HUES6 (cell line): Measurements from ENCODE around the gene MAP7D3.

Source experiments
- H3K27ac ChIP-seq: 2 replicates; pipeline ENCODE4 v1.7.0; 2013; ENCODE audit warnings: low read depth, mild to moderate bottlenecking, low read length, inconsistent platforms
- H3K27me3 ChIP-seq: 2 replicates; pipeline ENCODE4 v1.6.1; 2013; ENCODE audit warnings: low read length; ENCODE audit not compliant: control insufficient read depth, insufficient read depth
- H3K36me3 ChIP-seq: 2 replicates; pipeline ENCODE4 v1.6.1; 2013; ENCODE audit warnings: low read length; ENCODE audit not compliant: control insufficient read depth, insufficient read depth
- H3K4me1 ChIP-seq: 2 replicates; pipeline ENCODE4 v1.6.1; 2013; ENCODE audit warnings: low read length; ENCODE audit not compliant: control insufficient read depth, insufficient read depth
- H3K4me3 ChIP-seq: 2 replicates; pipeline ENCODE4 v1.5.1; 2013; ENCODE audit warnings: low read depth, low read length
- H3K9ac ChIP-seq: one replicate; pipeline ENCODE4 v1.6.1; 2013; ENCODE audit warnings: mild to moderate bottlenecking, low read length
- H3K9me3 ChIP-seq: 2 replicates; pipeline ENCODE4 v1.6.1; 2013; ENCODE audit warnings: low read depth, low read length; ENCODE audit not compliant: control insufficient read depth, insufficient read depth

MAP7D3 gene

DNA sequence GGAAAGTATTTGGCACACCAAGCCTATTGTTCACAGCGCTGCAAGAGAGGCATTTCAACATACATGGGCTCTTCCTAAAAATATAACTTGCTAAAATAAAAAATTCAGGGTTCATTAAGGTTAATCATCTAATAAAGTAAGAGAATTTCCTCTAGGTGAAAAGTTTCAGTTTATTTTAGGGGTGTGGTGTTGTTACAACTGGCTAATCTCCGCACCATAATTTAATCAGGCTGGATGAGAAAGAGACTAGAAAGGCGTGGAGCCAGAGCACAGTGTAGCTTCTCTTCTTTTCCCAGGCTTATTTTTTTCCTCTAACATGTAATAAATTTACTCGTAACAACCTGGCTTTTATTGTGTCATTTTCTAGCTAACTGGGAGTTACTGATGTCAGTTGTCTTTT lies 56.0 kb downstream of the MAP7D3 start:
- Histone ChIP-seq H3K27me3 (no peaks in the 10 kb centered on the region; the same call in 1 of the 2 replicates), H3K9me3 (no peaks in the 10 kb centered on the region), H3K4me3 (no peak overlapping the region), H3K27ac (no peak overlapping the region), H3K4me1 (peaks cover 13% of the 10 kb centered on the region), H3K36me3 (no peaks in the 10 kb centered on the region), H3K9ac (no peak overlapping the region)

DNA sequence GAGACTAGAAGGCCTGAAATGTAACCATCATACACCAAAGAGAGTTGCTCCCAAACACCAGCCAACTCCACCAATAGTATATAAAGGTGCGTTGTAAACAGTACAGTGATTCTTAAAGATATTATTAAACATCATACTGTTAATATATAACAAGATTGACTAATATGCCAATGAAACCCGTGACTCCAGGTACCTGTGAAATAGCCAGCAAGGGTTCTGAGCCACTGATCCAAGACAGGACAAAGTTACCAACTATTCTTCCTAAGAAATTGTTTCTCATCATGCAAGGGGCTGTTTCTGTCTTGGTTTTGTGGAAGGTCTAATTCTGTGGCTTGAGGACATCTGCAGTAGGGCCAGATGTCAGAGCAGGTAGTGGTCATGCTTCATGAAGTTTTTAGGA lies 56.7 kb downstream of the MAP7D3 start:
- H3K4me1 ChIP-seq, result peaks cover 10% of the 10 kb centered on the region
- H3K9me3 ChIP-seq, result no peaks in the 10 kb centered on the region
- H3K9ac ChIP-seq, result no peak overlapping the region
- no peaks in the 10 kb centered on the region; the same call in 1 of the 2 replicates for H3K27me3 ChIP-seq
- no peak overlapping the region for H3K4me3 ChIP-seq
- H3K36me3 ChIP-seq, result no peaks in the 10 kb centered on the region
- H3K27ac ChIP-seq, result no peak overlapping the region

GRCh38 chrX:136193771-136194170 lies 57.4 kb downstream of the MAP7D3 start:
- Histone ChIP-seq H3K4me1 (peaks cover 3% of the 10 kb centered on the region; the same call in 1 of the 2 replicates), H3K9me3 (no peaks in the 10 kb centered on the region), H3K27me3 (no peaks in the 10 kb centered on the region; the same call in 1 of the 2 replicates), H3K4me3 (no peak overlapping the region), H3K27ac (no peak overlapping the region), H3K36me3 (no peaks in the 10 kb centered on the region), H3K9ac (no peak overlapping the region)

- Histone ChIP-seq H3K4me1 (no peaks in the 10 kb centered on the region), H3K27me3 (no peaks in the 10 kb centered on the region; the same call in 1 of the 2 replicates), H3K9me3 (no peaks in the 10 kb centered on the region), H3K27ac (no peak overlapping the region), H3K36me3 (no peaks in the 10 kb centered on the region), H3K9ac (no peak overlapping the region), H3K4me3 (no peak overlapping the region)
Observed at GRCh38 chrX:136192839-136193414, 58.3 kb downstream of the MAP7D3 start.

- Histone ChIP-seq H3K9ac (no peak overlapping the region), H3K4me3 (no peak overlapping the region), H3K27me3 (no peaks in the 10 kb centered on the region; the same call in 1 of the 2 replicates), H3K36me3 (no peaks in the 10 kb centered on the region), H3K27ac (no peak overlapping the region), H3K9me3 (no peaks in the 10 kb centered on the region), H3K4me1 (no peaks in the 10 kb centered on the region)
Observed at GRCh38 chrX:136192135-136192534, 59.1 kb downstream of the MAP7D3 start.

DNA sequence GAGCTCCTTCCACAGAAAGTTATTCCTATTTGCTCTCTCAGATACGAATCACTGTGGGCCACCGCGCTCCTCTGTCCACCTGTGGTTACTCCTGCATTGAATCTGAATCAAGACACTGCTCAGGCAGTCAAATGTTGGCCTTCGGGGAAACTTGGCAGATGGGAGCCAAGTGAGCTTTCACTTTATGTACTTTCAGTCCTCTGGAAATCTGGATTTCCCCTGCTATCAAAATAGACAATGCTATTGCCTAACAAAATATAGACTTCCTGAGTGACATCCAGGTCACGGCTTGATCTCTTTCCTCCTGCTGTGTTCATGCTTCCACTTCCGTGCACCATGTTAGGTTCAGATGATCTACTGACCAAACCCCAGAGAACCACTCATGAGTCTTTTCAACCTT lies 60.0 kb downstream of the MAP7D3 start:
- H3K9ac ChIP-seq, result no peak overlapping the region
- no peak overlapping the region for H3K4me3 ChIP-seq
- H3K36me3 ChIP-seq, result no peaks in the 10 kb centered on the region
- H3K27me3 ChIP-seq, result no peaks in the 10 kb centered on the region; the same call in 1 of the 2 replicates
- no peak overlapping the region for H3K27ac ChIP-seq
- H3K4me1 ChIP-seq, result no peaks in the 10 kb centered on the region
- H3K9me3 ChIP-seq, result no peaks in the 10 kb centered on the region

GRCh38 chrX:136190038-136190713 lies 61.0 kb downstream of the MAP7D3 start:
- H3K36me3 ChIP-seq, result no peaks in the 10 kb centered on the region
- no peaks in the 10 kb centered on the region; the same call in 1 of the 2 replicates for H3K27me3 ChIP-seq

DNA sequence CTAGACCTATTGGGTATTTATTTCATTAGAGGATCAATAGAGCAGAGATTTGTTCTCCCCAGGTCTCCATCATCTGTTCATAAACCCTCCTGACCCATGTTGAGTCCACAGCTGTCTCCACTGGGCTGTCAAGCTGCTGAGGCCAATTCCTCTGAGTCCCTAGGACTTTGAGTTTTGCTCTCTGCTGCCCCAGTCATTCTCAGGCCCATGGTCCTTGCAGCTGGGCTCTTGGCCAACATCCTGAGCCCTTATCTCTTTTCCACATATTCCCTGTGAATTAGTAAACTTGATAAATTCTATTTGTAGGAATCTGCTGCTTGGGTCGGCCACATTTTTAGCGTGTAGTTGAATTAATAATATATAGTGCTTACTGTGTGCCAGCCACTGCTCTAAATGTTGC lies 62.0 kb downstream of the MAP7D3 start:
- H3K9me3 ChIP-seq, result no peaks in the 10 kb centered on the region
- no peak overlapping the region for H3K27ac ChIP-seq
- no peaks in the 10 kb centered on the region for H3K4me1 ChIP-seq
- no peaks in the 10 kb centered on the region; the same call in 1 of the 2 replicates for H3K27me3 ChIP-seq
- no peaks in the 10 kb centered on the region for H3K36me3 ChIP-seq
- no peak overlapping the region for H3K9ac ChIP-seq
- no peak overlapping the region for H3K4me3 ChIP-seq

More at GRCh38 chrX:136190038-136190713, 61.0 kb downstream of the MAP7D3 start:
- Histone ChIP-seq H3K9ac (no peak overlapping the region), H3K9me3 (no peaks in the 10 kb centered on the region), H3K4me3 (no peak overlapping the region), H3K4me1 (no peaks in the 10 kb centered on the region), H3K27ac (no peak overlapping the region)

DNA sequence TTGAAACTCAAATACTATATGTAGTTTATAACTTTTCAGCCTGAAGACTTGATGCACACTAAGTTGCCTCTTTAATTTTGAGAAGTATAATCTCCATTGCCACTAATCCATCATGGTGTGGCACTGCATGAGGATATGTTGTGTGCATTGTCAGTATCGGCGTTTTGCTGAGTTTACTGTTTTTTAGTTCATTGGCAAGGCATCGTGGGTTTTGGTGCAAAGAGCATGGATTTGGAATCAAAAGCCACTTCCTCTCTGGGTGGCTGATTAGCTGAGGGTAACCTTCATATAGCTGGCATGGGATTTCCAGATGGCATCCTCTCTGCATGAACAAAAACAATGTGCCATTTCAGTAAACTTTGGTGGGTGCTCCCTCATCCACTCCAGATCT lies 65.2 kb downstream of the MAP7D3 start:
- Histone ChIP-seq H3K4me1 (no peaks in the 10 kb centered on the region), H3K27me3 (no peaks in the 10 kb centered on the region; the same call in 1 of the 2 replicates), H3K36me3 (no peaks in the 10 kb centered on the region), H3K4me3 (no peak overlapping the region), H3K27ac (no peak overlapping the region), H3K9ac (no peak overlapping the region), H3K9me3 (no peaks in the 10 kb centered on the region)

- Histone ChIP-seq H3K4me1 (no peaks in the 10 kb centered on the region), H3K4me3 (no peak overlapping the region), H3K27me3 (no peaks in the 10 kb centered on the region; the same call in 1 of the 2 replicates), H3K36me3 (no peaks in the 10 kb centered on the region), H3K9ac (no peak overlapping the region), H3K27ac (no peak overlapping the region), H3K9me3 (no peaks in the 10 kb centered on the region)
Observed at GRCh38 chrX:136185401-136186022, 65.7 kb downstream of the MAP7D3 start.

GRCh38 chrX:136183917-136184316 lies 67.3 kb downstream of the MAP7D3 start:
- Histone ChIP-seq H3K9ac (no peak overlapping the region), H3K4me1 (no peaks in the 10 kb centered on the region), H3K9me3 (no peaks in the 10 kb centered on the region), H3K36me3 (no peaks in the 10 kb centered on the region), H3K27ac (no peak overlapping the region), H3K27me3 (no peaks in the 10 kb centered on the region; the same call in 1 of the 2 replicates), H3K4me3 (no peak overlapping the region)
